C4-2B (cell line): Measurements from ENCODE around the gene NKRF.
"Not testable (repeated sequence)": the region's sequence is repeated elsewhere in the genome, so short reads cannot be mapped to it uniquely, and the experiment has no call there.

Experiments
- H3K27ac ChIP-seq: fragments of 450-650 bp; 2 replicates; pipeline ENCODE4 v1.5.1; 2017
- CTCF ChIP-seq: fragments of 450-650 bp; conservative IDR thresholded peaks from 2 replicates; pipeline ENCODE4 v1.5.1; 2017; ENCODE audit warnings: mild to moderate bottlenecking
- ZFX ChIP-seq: fragments of 450-650 bp; IDR thresholded peaks from 2 replicates; pipeline ENCODE4 v1.6.1; 2017

Gene NKRF

GRCh38 chrX:119646515-119646914, 40.3 kb upstream of the NKRF start:
- no peak overlapping the region for H3K27ac ChIP-seq
- TF ChIP-seq ZFX, result no peak

- no peak overlapping the region for H3K27ac ChIP-seq
Observed at GRCh38 chrX:119643696-119644095, 37.5 kb upstream of the NKRF start.

GRCh38 chrX:119640731-119641170, 34.5 kb upstream of the NKRF start:
- no peak overlapping the region for H3K27ac ChIP-seq
- TF ChIP-seq CTCF (no peak), ZFX (no peak)

More at GRCh38 chrX:119643696-119644095, 37.5 kb upstream of the NKRF start:
- TF ChIP-seq ZFX, result no peak
- TF ChIP-seq CTCF, result no peak

- no peak overlapping the region for H3K27ac ChIP-seq
Observed at GRCh38 chrX:119638725-119639471, 32.7 kb upstream of the NKRF start.

GRCh38 chrX:119637421-119637820, 31.2 kb upstream of the NKRF start:
- not testable (repeated sequence) for H3K27ac ChIP-seq

More at GRCh38 chrX:119638725-119639471, 32.7 kb upstream of the NKRF start:
- TF ChIP-seq CTCF, result no peak
- no peak for TF ChIP-seq ZFX

GRCh38 chrX:119636419-119636818, 30.2 kb upstream of the NKRF start:
- H3K27ac ChIP-seq, result no peak overlapping the region
- TF ChIP-seq ZFX (no peak), CTCF (no peak)

GRCh38 chrX:119635799-119636198, 29.6 kb upstream of the NKRF start:
- no peak overlapping the region for H3K27ac ChIP-seq
- TF ChIP-seq CTCF (no peak), ZFX (no peak)

GRCh38 chrX:119635179-119635578, 29.0 kb upstream of the NKRF start:
- H3K27ac ChIP-seq, result no peak overlapping the region
- no peak for TF ChIP-seq ZFX
- TF ChIP-seq CTCF, result no peak
